Kidney epithelial cell (primary cell): ENCODE measurements around the gene HTR1B. TPM values are rescaled to one million over a fixed set of nuclear protein-coding genes. Genes with fewer than 3 reads are reported as not detected.

ENCODE experiments used
- DNase-seq: peaks from one replicate; pipeline ENCODE4 v3.0.0-alpha.2; 2010; ENCODE audit warnings: low read depth
- H3K27me3 ChIP-seq: 2 replicates; pipeline ENCODE4 v1.6.0; 2011; ENCODE audit warnings: low read length; ENCODE audit not compliant: control insufficient read depth, insufficient read depth
- H3K36me3 ChIP-seq: 2 replicates; pipeline ENCODE4 v1.5.1; 2011; ENCODE audit warnings: low read length; ENCODE audit not compliant: control insufficient read depth, insufficient read depth
- H3K4me3 ChIP-seq: 2 replicates; pipeline ENCODE4 v1.5.1; 2011; ENCODE audit warnings: low read depth, mild to moderate bottlenecking, control low read depth, low read length
- CTCF ChIP-seq: IDR thresholded peaks from 2 replicates; pipeline ENCODE4 v1.5.1; 2011; ENCODE audit warnings: mild to moderate bottlenecking, moderate library complexity, low read length, control low read depth, inconsistent platforms; ENCODE audit not compliant: insufficient read depth, poor library complexity, severe bottlenecking
- total RNA-seq: library from RNA; depleted of rRNA; stranded (reverse); fragments of >200 nt; gene quantifications from 2 replicates; pipeline ENCODE4 v1.2.3, GENCODE V29; 2015

Gene HTR1B
- total RNA-seq, 1 donor from 2014 or later, result 1.5 TPM

GRCh38 chr6:77466451-77467437, 3.5 kb upstream of the HTR1B start:
- Histone ChIP-seq H3K27me3 (peaks cover 37% of the 10 kb centered on the region), H3K4me3 (peak overlapping the region; percentile 54), H3K36me3 (no peaks in the 10 kb centered on the region)
- peak; percentile 1 for TF ChIP-seq CTCF
- DNase-seq, result no peak

GRCh38 chr6:77466055-77466450, 2.8 kb upstream of the HTR1B start:
- no peak for DNase-seq
- Histone ChIP-seq H3K4me3 (peak overlapping the region; percentile 54), H3K36me3 (no peaks in the 10 kb centered on the region), H3K27me3 (peaks cover 38% of the 10 kb centered on the region)
- peak; percentile 76 for TF ChIP-seq CTCF

GRCh38 chr6:77464495-77464867, 1.2 kb upstream of the HTR1B start:
- no peak for TF ChIP-seq CTCF
- Histone ChIP-seq H3K27me3 (peaks cover 38% of the 10 kb centered on the region), H3K36me3 (no peaks in the 10 kb centered on the region), H3K4me3 (peak overlapping the region; percentile 41)
- DNase-seq, result no peak

GRCh38 chr6:77463861-77464494, 687 bp upstream of the HTR1B start:
- no peak for DNase-seq
- peak overlapping the region; percentile 41 for H3K4me3 ChIP-seq
- TF ChIP-seq CTCF, result no peak
- H3K27me3 ChIP-seq, result peaks cover 38% of the 10 kb centered on the region
- H3K36me3 ChIP-seq, result no peaks in the 10 kb centered on the region

GRCh38 chr6:77462359-77463307, 658 bp downstream of the HTR1B start:
- Histone ChIP-seq H3K27me3 (peaks cover 38% of the 10 kb centered on the region), H3K36me3 (no peaks in the 10 kb centered on the region), H3K4me3 (peak overlapping the region; percentile 41)
- DNase-seq, result no peak
- TF ChIP-seq CTCF, result peak; percentile 38
